NCI-H510A treated with DMSO at 0.1 percent for 48 hours (cell line): ENCODE measurements around the gene PECR.
"Not testable (repeated sequence)": the region's sequence is repeated elsewhere in the genome, so short reads cannot be mapped to it uniquely, and the experiment has no call there.

Experiments used
- DNase-seq: peaks from one replicate; lab custom pipeline; 2025; lab: John Stamatoyannopoulos, UW

The PECR gene

DNA sequence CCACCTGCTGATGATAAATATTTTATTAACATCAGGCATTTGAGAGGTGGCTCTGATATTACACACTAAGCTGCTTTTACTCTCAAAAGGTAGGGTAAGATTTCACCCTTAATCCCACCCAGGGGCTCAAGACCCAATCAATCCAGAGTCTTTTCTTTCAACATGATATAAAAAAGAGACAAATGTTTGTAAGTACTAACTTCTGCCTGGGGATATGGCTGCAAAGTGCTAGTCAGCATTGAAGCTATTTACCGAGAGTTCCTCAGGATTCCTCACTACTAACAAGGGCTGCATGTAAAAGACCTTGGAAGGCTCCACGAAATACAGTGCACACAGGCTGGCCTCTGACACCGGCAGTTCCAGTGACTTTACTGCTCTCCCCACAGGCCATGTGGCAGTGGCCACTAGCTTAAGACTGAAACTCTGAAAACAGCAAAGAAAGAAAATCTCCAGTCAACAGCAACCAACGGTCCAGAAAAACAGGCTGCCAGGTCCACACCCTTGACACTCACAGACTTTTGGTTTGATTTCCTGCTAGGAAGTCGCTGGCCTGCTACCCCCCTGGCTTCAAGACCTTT, 79.4 kb downstream of the PECR start:
- DNase-seq = no peak

DNA sequence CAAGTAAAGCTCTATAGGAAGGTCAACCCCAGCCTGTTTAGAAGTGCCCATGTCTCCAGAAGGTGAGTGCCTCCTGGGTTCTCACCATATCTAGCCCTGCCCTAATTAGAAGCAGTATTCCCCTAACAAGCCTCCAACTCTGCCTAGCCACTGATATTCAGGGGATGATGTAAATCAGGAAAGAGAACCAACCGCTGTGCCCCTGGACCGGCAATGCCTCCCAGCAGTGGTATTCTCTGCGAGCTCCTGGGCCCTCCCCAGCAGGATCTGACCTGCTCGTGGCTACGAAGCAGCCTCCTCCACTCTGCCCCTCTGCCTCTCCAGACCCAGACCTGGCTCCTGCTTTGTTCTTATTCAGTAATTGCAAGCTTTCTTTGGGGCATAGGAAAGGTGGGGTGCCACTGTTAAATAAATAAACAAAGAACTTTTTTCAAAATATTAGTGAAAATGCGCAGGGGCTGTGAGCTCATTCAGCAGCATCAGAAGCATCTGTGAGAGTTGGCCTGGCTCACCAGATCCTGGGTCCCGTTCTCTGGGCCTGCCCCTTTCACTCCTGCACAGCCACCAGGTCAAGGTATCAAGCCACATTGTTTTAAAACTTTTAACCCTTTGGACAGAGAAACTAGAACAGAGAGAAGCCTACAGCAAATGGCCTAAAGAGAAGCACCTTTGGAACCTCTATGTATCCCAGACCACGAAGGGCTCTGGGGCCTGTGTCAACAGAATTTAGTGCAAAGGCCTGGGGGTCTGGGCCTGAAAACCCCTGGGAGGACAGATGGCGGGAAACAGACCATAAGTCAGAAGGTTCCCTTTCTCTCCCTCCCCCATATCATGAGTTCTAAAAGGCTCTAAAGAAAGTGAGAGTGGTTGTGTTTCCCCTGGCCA, 80.2 kb downstream of the PECR start:
- no peak for DNase-seq

DNA sequence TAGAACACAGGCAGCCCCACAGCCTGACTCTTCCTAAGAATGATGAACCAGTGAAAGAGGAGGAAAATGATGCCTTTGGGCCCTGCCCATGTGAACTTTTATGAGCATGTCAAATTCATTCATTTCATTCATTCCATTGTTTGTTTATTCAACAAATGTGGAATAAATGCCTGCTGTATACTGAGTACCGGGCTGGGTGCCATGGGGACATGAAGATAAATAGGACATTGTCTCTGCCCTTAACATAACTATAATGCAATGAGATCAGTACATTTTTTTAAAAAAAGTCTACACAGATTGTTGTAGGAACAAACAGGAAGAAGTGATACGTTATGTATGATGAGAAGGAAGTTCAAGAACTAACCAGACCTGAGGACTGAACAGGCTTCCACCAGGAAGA, 83.0 kb downstream of the PECR start:
- DNase-seq = no peak

DNA sequence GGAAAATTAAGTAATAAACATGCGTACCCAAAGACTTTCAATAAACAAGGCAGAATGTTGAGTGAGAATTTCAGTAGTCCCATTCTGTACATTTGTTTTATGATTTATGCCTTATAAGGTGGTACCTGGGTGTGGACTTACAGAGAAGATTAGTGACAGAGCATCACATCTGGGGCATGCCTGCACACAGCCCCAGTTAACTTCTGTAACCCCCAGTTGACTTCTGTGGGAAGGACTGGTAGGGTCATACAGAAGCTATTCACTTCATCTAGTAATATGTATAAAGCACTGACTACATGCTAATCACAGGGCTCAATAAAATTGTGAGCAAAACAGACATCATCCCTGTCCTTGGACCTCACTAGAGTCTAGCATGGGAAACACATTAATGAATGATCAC, 84.4 kb downstream of the PECR start:
- DNase-seq = no peak

DNA sequence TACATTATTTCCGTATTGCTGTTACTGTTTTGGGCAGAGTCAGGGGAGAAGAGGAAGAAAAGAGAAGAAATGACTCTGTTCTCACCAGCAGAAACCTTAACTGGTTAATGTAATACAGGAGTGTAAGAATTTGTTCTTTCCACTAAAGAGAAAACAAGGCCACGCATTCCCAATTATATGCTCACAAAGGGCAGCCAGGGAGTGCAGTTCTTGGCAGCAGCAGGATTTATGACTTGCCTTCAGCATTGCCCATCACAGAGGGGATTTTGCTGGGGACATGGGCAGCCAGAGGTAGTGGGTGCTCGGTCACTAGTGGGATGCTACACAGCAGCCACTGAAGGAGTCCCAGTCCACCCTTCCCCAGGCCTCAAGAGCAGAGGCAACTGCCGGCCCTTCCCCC, 86.7 kb downstream of the PECR start:
- no peak for DNase-seq

DNA sequence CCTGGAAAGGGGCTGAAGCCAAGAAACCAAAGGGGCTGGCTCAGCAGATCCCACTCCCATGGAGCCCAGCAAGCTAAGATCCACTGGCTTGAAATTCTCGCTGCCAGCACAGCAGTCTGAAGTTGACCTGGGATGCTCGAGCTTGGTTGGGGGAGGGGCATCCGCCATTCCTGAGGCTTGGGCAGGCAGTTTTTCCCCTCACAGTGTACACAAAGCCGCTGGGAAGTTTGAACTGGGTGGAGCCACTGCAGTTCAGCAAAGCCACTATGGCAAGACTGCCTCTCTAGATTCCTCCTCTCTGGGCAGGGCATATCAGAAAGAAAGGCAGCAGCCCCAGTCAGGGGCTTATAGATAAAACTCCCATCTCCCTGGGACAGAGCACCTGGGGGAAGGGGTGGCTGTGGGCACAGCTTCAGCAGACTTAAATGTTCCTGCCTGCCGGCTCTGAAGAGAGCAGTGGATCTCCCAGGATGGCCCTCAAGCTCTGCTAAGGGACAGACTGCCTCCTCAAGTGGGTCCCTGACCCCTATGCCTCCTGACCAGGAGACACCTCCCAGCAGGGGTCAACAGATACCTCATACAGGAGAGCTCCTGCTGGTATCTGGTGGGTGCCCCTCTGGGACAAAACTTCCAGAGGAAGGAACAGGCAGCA, 92.9 kb downstream of the PECR start:
- not testable (repeated sequence) for DNase-seq
